VCaP (cell line): Measurements from ENCODE around the gene TCP1.
"Not testable (repeated sequence)": the region's sequence is repeated elsewhere in the genome, so short reads cannot be mapped to it uniquely, and the experiment has no call there.

ENCODE experiments used
- H3K27ac ChIP-seq: fragments of 450-650 bp; 2 replicates; pipeline ENCODE4 v1.5.1; 2017
- TF ChIP-seq, protein P1 (sequence below): fragments of 450-650 bp; conservative IDR thresholded peaks from 2 replicates; pipeline ENCODE4 v1.5.1; 2017; ENCODE audit warnings: mild to moderate bottlenecking, moderate library complexity

Gene TCP1

DNA sequence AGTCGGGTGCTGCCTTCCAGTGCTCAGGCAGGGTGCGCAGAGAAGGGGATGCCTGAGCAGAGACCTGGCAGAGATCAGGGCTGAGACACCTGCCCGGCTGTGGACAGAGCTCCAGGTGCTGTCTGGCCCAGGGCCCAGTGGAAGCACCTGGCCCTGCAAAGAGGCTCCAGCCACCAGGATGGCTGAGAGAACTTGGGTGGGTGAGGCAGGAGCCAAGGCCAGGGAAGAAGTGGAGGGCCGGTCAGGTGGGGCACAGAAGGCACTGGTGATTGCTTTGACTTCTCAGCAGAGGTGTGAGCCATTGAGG is 41.9 kb upstream of the TCP1 start:
- TF ChIP-seq, protein P1, sequence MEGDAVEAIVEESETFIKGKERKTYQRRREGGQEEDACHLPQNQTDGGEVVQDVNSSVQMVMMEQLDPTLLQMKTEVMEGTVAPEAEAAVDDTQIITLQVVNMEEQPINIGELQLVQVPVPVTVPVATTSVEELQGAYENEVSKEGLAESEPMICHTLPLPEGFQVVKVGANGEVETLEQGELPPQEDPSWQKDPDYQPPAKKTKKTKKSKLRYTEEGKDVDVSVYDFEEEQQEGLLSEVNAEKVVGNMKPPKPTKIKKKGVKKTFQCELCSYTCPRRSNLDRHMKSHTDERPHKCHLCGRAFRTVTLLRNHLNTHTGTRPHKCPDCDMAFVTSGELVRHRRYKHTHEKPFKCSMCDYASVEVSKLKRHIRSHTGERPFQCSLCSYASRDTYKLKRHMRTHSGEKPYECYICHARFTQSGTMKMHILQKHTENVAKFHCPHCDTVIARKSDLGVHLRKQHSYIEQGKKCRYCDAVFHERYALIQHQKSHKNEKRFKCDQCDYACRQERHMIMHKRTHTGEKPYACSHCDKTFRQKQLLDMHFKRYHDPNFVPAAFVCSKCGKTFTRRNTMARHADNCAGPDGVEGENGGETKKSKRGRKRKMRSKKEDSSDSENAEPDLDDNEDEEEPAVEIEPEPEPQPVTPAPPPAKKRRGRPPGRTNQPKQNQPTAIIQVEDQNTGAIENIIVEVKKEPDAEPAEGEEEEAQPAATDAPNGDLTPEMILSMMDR, result no peak
- H3K27ac ChIP-seq, result no peak overlapping the region

DNA sequence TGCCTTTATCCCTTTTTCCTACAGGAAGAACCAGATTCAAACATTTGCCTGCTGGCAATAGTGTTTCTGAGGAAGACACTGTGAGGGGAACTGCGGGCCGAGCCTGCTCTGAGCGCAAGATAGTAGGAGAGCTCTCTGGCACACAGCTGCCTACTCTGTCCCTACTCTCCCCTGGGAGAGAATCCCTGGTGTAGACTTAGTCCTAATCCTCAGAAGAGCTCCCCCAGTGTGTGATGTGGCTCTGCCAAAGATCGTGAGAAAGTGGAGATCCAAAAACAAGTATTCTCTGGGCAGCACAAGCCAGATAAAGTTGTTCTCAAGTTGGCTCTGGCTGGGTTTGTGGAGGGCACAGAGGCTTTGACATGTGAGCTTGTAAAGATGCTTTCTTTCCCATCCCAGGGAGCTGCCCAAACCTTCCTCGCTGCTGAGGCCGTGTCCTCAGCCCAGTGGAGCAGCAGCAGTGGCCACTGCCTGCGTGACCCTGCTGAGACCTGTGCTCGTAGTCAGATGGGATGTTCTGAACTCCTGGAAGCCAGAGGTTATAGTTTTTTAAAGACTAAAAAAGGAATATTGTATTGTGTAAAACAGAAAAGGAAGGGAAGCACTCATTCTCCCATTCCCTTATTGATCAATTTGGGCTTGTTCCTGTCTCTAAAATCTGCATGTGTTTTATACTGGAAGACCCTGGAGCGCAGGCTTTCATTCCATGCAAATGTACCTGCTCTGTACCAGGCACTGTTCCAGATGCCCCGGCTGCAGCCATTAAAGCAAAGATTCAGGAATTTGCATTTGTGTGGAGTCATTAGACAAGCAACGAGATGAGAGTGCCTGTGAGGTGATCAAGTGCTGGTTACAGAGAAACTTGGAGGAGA is 41.3 kb upstream of the TCP1 start:
- H3K27ac ChIP-seq, result no peak overlapping the region
- TF ChIP-seq, protein P1, result no peak

DNA sequence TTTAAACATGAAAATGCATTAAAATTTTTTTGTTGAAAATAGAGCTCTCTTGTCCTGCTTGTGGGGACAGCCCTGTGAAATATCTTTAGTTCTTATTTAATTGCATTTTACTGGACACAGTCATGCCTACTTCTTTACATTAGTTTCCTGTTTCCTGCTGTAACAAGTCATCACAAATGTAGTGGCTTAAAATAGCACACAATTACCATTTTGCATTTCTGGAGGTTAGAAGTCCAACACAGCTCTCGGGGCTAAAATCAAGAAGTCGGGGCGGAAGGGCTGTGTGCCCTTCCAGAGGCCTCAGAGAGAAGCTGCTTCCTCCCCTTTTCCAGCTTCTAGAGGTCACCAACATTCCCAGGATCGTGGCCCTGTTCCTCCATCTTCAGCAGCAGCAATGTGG is 40.1 kb upstream of the TCP1 start:
- TF ChIP-seq, protein P1, result no peak
- H3K27ac ChIP-seq, result no peak overlapping the region

DNA sequence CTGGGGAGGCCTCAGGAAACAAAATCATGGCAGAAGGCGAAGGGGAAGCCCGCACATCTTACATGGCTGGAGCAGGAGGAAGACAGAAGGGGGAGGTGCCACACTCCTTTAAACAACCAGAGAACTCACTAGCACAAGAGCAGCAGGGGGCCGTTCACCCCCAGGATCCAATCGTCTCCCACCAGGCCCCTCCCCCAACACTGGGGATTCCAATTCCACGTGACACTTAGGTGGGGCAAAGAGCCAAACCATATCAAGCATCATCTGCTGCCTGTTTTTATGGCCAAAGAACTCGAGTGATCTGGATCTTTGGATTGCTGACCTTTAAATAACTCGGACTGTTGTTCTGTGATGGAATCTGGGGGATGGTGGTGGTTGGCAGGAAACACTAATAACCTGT is 38.7 kb upstream of the TCP1 start:
- TF ChIP-seq, protein P1, result no peak

DNA sequence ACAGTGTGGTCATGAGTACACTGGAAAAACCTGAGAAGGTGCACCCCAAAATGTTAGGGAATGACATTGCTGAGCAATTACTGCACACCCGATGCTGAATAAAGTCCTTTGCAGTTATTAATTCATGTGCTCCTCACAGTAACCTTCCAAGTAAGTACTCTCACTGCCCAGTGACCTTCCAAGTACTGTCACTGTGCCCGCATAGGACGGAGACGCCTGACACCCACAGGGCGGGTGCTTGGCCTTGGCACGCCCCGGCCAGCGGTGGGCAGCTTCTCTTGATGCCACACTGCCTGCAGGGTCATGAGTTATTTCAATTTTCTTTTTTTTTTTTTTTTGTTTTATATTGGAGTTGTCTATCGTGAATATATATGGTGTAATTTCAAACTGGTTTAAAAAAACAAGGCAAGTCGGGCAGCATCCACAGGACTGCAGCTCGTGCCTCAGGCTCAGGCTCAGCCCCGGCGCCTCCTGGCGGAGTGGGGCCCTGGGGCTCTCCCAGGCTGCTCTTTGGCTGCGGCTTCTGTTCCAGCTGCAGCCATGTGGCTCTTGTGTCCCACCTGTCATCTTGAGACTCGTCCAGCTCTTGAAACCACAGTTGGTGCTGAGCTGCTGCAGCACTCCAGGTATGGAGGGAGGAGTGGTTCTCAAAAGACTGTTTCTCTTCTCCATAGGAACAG is 37.7 kb upstream of the TCP1 start:
- TF ChIP-seq, protein P1, result no peak
- no peak overlapping the region for H3K27ac ChIP-seq

More for the DNA sequence above, 38.7 kb upstream of the TCP1 start:
- no peak overlapping the region for H3K27ac ChIP-seq

DNA sequence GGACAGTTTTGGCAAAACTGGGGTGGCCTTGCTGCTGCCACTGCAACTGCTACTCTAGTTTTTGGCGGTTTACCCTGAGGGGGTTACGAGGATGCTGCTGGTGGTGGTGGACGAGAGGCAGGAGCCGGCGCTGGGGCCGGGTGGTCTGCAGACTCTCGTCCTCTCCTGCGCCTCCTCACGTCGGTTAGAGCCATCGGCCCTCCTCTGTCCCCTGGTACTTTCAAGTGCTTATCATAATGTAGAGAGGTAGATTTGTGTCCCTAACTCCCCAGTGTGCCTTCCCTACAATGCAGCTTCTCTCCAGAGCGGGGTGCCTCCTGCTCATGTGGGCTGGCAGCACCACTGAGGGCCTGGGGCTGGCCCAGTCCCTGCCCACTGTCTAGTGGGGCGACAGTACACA is 36.6 kb upstream of the TCP1 start:
- H3K27ac ChIP-seq, result no peak overlapping the region
- TF ChIP-seq, protein P1, result no peak

DNA sequence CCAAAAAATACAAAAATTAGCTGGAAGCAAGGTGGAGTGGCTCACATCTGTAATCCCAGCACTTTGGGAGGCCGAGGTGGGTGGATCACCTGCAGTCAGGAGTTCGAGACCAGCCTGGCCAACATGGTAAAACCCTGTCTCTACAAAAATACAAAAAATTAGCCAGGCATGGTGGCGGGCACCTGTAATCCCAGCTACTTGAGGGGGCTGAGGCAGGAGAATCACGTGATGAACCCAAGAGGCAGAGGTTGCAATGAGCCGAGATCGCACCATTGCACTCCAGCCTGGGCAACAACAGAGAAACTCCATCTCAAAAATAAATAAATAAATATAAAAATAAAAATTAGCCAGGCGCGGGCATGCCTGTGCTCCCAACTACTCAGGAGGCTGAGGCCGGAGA is 35.3 kb upstream of the TCP1 start:
- H3K27ac ChIP-seq, result not testable (repeated sequence)

DNA sequence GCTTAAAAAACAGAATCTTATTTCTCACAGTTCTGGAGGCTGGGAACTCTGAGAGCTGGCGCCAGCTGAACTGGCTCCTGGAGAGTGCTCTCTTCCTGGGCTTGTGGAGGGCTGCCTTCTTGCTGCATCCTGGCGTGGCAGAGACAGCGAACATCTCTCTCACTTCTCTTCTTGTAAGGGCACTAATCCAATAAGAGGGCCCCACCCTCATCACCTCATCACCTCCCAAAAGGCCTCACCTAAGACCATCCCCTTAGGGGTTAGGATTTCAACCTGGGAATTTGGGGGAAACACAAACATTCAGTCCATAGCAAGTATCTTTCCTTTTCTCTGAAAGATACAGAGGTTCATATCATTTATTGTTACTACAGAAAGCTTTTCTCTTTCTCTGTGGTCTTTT is 34.6 kb upstream of the TCP1 start:
- TF ChIP-seq, protein P1, result no peak
- H3K27ac ChIP-seq, result no peak overlapping the region
